GM21360 (cell line): Measurements from ENCODE around the gene ANKRD23.
"Not testable (repeated sequence)": the region's sequence is repeated elsewhere in the genome, so short reads cannot be mapped to it uniquely, and the experiment has no call there.

Experiments
- ATAC-seq: cut with Tn5 transposase; IDR thresholded peaks from one replicate; pipeline ENCODE4 v1.9.1; 2021; ENCODE audit warnings: mild to moderate bottlenecking, moderate library complexity; ENCODE audit not compliant: unreplicated experiment

The ANKRD23 gene

DNA sequence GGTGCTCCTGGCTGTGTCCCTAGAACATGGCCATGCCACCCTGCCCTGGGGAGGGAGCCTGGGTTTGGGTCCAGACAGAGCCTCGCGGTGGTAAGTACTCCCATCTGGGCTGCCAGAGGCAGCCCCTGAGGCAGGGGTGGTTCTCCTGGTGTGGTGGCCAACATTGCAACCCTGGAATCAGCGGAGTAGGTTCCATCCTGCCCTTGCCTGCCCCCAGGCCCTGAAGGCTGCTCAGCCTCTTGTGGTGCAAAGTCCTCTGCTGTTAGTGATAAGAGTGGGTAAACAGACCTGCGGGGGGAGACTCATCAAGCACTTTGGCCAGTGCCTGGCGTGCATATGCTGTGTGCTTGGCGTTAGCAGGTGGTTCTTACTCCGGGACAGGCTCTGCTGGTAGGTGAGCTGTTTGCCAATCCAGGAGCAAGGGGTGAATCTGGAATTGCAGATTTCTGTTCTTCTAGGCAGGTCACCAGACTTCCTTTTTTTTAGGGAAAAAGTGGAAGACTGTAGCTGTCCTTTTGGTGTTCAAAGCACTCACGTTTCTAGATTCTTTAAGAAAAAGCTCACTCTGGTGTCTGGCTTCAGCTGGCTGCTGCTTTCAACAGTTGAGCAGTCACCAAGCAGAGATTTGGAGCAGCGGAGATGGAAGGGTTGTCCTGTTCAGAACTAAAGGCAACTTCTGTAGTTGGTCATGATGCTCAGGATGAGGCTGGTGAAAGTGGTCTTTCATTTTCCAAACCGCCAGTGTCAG, 24.5 kb downstream of the ANKRD23 start:
- ATAC-seq = no peak

DNA sequence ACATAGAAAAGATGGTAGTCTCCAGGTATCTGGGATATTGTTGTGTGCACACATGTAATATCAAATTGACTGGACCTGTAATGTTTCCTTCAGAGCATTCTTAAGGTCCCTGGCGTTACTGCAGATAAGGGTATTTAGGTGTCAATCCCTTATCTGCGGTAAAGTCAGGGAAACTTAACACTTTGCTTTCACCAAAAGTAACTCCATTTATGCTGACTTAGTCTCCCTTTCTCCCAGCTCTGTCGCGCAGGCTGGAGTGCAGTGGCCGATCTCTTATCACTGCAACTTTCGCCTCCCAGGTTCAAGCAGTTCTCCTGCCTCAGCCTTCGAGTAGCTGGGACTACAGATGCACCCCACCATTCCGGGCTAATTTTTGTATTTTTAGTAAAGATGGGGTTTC, 25.9 kb downstream of the ANKRD23 start:
- ATAC-seq = no peak

DNA sequence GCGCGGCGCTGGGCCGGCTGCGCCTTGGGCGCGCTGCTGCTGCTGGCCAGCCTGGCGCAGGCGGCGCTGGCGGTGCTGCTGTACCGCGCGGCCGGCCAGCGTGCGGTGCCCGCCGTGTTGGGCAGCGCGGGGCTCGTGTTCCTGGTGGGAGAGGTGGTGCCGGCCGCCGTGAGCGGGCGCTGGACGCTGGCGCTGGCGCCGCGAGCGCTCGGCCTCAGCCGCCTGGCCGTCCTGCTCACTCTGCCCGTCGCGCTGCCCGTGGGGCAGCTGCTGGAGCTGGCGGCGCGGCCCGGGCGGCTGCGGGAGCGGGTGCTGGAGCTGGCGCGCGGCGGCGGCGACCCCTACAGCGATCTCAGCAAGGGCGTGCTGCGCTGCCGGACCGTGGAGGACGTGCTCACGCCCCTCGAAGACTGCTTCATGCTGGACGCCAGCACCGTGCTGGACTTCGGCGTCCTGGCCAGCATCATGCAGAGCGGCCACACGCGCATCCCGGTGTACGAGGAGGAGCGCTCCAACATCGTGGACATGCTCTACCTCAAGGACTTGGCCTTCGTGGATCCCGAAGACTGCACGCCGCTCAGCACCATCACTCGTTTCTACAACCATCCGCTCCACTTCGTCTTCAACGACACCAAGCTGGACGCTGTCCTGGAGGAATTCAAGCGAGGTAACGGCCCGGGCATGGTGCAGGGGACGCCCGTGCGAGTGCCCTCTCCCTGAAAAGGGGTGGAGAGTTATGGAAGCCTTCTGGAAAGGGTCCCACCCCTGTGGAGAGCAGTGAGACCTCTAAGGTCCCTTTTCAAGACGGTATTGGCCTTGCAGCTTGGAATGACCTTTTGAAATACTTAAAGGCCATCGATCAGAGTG, 26.8 kb downstream of the ANKRD23 start:
- no peak for ATAC-seq

DNA sequence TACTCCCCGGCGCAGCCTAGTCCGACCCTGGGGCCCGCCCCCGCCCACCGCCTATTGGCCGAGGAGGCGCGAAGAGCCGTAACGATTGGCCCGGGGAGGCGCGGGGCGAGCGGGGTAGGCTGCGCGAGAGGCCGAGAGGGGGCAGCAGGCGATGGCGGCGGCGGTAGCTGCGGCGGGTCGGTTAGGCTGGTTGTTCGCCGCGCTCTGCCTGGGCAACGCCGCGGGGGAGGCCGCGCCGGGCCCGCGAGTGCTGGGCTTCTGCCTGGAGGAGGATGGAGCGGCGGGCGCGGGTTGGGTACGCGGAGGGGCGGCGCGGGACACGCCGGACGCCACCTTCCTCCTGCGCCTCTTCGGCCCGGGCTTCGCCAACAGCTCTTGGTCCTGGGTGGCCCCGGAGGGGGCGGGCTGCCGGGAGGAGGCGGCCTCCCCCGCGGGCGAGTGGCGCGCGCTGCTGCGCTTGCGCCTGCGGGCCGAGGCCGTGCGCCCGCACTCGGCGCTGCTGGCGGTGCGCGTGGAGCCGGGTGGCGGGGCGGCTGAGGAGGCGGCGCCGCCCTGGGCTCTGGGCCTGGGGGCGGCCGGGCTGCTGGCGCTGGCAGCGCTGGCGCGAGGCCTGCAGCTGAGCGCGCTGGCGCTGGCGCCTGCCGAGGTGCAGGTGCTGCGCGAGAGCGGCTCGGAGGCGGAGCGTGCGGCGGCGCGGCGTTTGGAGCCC, 27.5 kb downstream of the ANKRD23 start, which contains the start of gene CNNM3:
CNNM3 (plus strand) TSS at position 142 of the 709 bp plus-strand sequence; CDS start at position 152, 10 bp downstream.
- peak; percentile 70 for ATAC-seq

DNA sequence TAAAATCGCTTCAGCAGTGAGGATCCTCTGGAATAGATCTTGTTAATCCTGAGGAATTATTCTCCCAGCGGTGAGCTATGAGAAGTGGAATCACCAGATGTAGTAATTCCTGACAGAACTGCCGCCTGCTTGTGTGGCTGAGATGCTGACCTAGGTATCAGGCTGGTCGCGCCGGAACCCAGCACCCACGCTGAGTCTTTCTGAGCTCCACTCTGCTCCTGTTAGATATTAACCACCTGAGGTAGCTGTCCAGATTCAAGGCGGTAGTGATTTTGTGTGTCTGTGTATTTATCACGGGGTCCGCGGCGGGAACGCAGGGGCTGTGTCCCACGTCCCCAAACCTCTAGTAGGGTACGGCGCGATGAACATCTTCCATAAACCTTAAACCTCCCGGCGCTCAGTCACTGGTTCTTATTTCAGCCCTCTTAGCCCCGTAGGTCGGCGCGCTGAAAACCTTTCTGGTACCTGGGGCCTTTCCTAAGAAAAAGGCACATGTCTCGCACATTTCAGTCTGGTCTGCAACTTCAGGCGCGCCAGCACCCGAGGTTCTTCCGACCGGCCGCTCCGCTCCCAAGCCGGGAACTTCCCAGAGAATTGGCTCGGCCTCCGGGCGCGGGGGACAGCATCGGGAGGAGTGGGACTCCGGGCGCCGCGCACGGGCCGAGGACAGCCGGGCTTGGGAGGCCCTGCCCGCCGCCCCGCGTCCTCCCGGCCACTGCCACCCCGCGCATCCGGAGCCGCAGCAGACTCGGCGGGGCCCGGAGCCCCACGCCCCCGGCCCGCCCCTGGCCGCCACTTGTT, 28.3 kb downstream of the ANKRD23 start:
- peak; percentile 7 for ATAC-seq

DNA sequence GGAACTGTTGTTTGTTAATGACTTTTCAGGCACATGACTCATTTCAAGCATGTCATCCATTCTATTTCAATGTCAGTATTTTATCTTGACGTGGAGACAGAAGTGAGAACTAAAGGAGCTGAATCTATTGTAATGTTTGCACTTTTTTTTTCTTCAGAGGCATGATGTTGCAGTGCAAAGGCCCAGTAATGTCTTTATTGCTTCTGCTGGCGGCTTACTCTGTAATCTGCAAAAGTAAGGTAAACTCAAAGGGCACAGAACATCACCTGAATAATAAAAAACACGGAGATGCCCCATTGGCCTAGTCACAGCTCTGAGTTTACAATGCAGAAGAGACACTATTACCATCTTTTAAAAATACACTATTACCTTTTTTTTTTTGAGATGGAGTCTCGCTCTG, 30.2 kb downstream of the ANKRD23 start:
- ATAC-seq = no peak

DNA sequence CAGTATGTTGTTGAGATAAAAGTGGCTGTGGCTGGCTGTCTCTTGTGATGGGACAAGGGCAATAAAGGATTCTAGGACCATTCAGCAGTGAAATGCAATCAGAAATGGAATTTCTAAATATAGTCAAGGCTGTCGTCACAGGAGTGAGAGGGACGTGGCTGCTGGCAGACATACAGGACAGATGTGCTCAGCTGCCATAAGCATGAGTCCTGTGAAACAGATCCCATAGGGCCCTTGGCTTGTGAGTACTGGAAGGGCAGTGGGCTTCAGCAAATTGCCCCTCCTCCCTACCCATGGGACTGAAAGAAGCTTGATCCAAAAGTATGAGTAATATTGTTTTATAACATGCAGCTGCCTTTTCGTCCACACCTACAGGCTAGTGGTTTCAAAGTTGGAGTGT, 31.9 kb downstream of the ANKRD23 start:
- no peak for ATAC-seq

DNA sequence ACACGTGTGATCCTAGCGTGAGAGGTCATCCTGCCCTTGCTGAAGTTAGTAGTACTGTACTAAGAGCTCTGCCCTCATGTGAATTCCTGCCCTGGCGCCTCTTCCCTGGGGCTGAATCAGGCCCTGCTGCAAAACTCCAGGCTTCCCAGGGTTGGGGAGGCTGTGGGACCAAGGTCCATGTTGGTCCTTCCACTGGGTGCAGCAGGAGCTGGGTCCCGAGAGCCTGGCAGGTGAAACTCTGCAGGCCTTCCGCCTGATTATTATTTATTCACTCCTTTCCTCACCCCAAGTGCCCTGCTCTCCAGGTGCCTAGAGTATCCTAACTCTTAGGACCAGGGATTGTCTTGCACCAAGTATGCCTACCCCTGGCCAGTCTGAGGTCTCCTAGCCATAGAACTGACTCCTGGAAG, 33.0 kb downstream of the ANKRD23 start:
- ATAC-seq = no peak

DNA sequence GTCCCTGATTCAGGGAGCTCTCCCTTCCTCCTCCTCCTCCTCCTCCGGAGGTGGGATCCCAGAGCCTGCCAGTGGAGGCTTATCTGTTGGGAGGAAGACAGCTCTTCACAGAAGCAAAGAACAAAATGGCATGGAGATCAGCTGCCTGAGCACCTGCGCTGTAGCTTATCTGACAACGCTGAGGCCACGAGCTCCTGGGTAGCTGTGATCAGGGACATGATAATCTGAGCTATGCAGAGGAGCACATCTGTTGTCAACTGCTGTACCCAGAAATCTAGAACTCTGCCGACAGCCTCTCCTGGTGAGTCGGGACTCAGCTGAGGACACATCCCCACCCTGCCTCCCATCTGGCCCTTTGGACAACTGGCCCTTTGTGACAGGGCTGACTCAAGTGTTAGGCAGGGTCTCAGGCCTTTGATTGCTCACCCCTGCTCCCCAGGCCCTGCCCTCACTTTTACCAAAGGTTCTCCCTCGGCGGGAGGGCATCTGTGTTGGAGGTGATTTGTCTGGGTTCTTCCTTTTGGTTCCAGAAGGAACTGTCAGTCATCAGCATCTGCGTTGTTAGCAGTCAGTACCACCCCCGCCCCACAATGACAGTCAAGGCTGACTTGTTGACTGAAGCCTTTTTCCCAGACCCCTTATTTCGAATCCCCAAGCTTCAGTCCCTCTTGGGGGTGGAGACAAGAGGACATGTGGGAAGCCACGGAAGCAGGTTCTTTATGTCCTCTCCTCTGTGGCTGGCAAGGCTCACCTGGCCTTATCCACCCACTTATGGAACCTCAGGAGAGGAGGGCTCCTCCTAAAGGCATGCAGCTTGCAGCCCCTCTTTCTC, 33.7 kb downstream of the ANKRD23 start:
- ATAC-seq = no peak

DNA sequence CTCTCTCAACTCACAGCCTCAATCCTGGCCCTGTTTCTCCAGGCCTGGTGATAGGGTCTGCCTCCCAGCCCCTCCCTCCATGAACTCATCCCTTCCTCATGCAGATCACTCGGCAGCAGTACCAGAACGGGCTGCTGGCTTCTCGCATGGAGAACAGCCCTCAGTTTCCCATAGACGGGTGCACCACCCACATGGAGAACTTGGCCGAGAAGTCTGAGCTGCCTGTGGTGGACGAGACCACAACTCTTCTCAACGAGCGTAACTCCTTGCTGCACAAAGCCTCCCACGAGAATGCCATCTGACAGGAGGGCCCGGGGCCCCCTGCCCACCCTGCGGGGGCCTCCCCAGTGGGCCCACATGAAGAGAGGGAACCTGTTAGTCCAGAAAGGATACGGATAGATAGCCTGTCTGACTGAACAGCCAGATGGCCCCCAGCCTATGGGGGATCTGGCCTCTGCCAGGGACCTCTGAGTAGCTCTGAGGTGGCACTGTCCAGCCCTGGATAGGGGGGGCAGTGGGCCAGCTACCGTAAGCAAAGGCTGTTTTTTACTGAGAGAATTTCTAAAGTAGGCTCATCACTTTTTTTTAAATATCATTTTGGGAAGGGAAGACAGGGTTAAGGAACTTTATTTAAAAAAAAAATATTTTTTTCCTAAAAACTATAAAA, 34.5 kb downstream of the ANKRD23 start:
- no peak for ATAC-seq

DNA sequence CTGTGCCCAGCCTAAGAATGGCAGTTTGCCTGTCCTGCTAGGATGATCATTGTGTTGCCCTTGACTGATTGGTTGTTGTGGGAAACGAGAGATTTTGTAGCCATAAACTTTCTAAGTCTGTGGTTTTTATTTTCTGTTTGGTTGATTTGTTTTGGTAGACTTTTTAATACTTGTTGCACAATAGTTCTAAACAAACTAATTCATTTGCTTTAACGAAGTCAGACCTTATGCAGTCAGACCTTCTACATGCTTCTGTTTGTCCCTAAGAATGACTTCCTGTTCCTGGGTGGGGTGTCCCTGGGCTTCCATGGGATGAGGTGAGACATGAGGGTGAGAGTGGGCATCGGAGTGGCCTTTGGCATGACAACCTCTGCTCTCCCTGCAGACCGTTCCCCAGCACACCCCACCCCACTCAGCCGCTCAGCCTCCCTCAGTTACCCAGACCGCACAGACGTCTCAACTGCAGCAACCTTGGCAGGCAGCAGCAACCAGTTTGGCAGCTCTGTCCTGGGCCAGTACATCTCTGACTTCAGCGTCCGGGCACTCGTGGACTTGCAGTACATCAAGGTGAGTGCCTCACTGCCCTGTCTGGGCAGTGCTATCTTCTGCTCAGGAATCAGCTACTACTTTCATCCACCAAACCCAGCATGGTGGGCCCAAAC, 35.5 kb downstream of the ANKRD23 start:
- no peak for ATAC-seq

DNA sequence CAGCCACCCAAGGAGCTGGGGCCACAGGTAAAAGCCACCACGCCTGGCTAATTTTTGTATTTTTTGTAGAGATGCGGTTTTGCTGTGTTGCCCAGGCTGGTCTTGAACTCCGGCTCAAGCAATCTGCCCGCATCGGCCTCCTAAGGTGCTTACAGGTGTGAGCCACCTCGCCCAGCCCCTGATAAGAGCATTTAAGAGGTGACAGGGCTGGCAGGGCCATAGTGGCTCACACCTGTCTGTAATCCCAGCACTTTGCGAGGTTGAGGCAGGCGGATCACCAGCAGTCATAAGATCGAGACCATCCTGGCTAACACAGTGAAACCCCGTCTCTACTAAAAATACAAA, 36.7 kb downstream of the ANKRD23 start:
- no peak for ATAC-seq

DNA sequence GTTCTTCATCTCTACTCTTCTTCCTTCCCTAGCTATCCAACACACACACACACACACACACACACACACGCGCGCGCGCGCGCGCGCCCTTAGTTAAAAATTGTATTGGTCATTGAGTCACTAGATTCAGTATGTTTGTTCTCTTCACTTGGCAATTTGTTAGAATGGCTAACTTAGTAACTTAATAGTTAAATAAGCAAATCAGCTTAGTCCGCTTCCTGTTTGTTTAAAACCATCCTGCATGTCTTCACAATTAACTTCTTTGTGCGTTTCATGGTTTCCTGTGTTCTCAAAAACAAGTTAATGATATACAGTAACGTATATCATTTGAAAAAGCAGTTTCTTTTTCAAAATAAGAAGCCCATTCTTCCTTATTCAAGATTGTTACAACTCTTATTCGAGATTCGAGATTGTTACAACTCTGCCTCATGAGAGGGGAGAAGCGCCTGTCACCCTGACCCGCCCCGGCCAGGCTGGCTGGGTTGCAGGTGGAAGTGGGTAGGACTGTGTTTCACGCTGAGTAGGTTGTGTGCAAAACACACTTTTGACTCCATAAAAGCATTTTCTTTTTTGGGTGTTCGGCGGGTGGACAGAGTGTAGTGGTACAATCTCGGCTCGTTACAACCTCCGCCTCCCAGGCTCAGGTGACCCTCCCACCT, 37.2 kb downstream of the ANKRD23 start:
- ATAC-seq = no peak

DNA sequence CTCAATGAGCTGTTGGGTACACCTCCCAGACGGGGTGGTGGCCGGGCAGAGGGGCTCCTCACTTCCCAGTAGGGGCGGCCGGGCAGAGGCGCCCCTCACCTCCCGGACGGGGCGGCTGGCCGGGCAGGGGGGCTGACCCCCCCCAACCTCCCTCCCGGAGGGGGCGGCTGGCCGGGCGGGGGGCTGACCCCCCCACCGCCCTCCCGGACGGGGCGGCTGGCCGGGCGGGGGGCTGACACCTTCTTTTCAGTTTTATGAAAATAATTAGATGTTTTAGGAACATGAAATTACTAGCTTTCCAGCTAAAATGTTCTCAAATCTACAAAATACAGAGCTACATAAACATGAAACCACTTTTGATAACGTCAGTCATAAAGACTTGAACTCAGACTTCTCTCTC, 37.9 kb downstream of the ANKRD23 start:
- not testable (repeated sequence) for ATAC-seq

DNA sequence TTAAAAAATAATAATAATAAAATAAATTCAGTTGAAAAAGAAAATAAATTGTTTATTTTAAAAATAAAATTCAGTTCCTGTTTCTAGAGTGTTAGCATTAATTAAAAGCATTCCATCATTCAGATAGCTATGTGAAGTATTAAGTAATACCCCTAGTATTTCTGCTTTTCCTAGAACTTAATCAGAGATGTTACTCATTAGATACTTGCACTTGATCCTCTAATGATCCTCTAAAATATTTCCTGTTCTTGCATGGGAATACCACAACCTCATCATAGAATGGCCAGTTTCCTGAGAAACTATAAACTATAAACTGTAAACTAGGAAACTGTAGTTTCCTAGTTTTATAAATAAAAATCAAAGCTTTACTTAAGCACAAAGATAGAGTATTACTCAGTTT, 38.8 kb downstream of the ANKRD23 start:
- no peak for ATAC-seq

DNA sequence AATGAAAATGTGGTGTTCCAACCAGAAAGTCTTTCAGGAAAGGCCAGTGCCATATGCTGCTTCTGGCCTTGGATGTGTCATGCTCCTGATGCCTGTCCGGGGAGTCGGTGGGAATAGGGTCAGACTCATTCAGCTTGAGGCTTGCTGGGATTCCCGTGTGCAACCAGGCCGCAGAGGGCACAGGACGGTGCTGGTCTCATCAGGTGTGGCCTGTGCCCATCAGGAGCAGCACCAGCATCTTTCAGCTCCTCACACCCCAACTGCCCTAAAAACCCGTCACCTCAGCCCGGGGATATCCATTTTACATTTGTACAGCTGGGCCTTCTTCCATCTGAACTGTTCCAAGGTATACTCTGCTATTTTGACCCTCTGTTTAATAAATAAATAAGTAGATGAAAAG, 41.1 kb downstream of the ANKRD23 start:
- ATAC-seq = no peak

DNA sequence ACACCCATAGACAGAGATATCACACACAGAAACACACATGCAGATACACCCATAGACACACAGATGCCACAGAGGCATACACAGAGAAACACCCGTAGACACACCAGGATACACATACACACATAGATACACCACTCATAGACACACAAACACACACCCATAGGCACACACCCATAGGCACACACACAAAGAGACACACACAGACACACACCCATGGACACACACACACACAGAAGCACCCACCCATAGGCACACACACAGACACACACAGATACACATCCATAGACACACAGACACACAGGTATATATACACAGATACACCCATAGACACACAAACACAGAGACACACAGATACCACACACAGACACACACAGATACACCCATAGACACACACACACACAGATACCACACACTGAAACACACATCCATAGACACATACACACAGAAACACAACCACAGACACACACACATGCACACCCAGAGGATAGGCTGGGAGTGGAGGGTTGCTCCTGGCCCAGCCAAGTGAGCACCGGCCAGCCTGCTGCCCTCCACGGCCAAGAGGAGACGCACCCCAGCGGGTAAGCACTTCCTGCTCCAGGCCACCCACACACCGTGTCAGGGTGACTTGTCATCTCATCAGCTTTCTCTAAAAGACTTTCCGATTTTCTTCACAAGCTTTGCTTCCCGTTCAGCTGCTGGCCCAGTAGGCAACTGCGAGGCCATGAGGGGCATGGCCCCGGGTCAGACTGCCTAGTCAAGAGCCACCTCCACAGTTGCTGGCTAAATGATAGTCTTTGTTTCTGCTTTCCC, 41.8 kb downstream of the ANKRD23 start:
- ATAC-seq = no peak
